GM19240 (cell line): Measurements from ENCODE around the gene COL6A1.
"Not testable (repeated sequence)": the region's sequence is repeated elsewhere in the genome, so short reads cannot be mapped to it uniquely, and the experiment has no call there.

Source experiments
- DNase-seq: peaks from one replicate; pipeline ENCODE4 v3.0.0; 2011; ENCODE audit warnings: low spot score; ENCODE audit not compliant: insufficient read length

Gene COL6A1

GRCh38 chr21:45945066-45945867, 36.3 kb upstream of the COL6A1 start:
- no peak for DNase-seq

GRCh38 chr21:45945868-45946210, 35.7 kb upstream of the COL6A1 start:
- no peak for DNase-seq

- no peak for DNase-seq
Observed at GRCh38 chr21:45947296-45947695, 34.3 kb upstream of the COL6A1 start.

GRCh38 chr21:45947716-45948255, 33.8 kb upstream of the COL6A1 start:
- no peak for DNase-seq

GRCh38 chr21:45948576-45949141, 32.9 kb upstream of the COL6A1 start:
- DNase-seq, result no peak

- no peak for DNase-seq
Observed at GRCh38 chr21:45949928-45950739, 31.4 kb upstream of the COL6A1 start.

GRCh38 chr21:45950740-45951515, 30.6 kb upstream of the COL6A1 start:
- no peak for DNase-seq

GRCh38 chr21:45951676-45952075, 29.9 kb upstream of the COL6A1 start:
- no peak for DNase-seq

- not testable (repeated sequence) for DNase-seq
Observed at GRCh38 chr21:45952527-45952926, 29.0 kb upstream of the COL6A1 start.

- DNase-seq, result no peak
Observed at GRCh38 chr21:45952974-45953373, 28.6 kb upstream of the COL6A1 start.

- DNase-seq, result no peak
Observed at GRCh38 chr21:45954261-45954660, 27.3 kb upstream of the COL6A1 start.

GRCh38 chr21:45954921-45955320, 26.6 kb upstream of the COL6A1 start:
- DNase-seq, result no peak

- no peak for DNase-seq
Observed at GRCh38 chr21:45957551-45957950, 24.0 kb upstream of the COL6A1 start.

- DNase-seq, result no peak
Observed at GRCh38 chr21:45957981-45958600, 23.5 kb upstream of the COL6A1 start.

GRCh38 chr21:45959182-45959581, 22.4 kb upstream of the COL6A1 start:
- no peak for DNase-seq

- DNase-seq, result no peak
Observed at GRCh38 chr21:45959779-45960390, 21.7 kb upstream of the COL6A1 start.

- DNase-seq, result not testable (repeated sequence)
Observed at GRCh38 chr21:45961408-45961807, 20.2 kb upstream of the COL6A1 start.

GRCh38 chr21:45962531-45963231, 18.9 kb upstream of the COL6A1 start:
- DNase-seq, result no peak

- DNase-seq, result no peak
Observed at GRCh38 chr21:45963232-45963570, 18.4 kb upstream of the COL6A1 start.

- no peak for DNase-seq
Observed at GRCh38 chr21:45964649-45965048, 16.9 kb upstream of the COL6A1 start.
